ENCODE results near the gene RBBP4. TPM values are rescaled to one million over a fixed set of nuclear protein-coding genes. Genes with fewer than 3 reads are reported as not detected.
"Not testable (repeated sequence)": the region's sequence is repeated elsewhere in the genome, so short reads cannot be mapped to it uniquely, and the experiment has no call there.

RBBP4 gene
- polyA plus RNA-seq, 6 donors from 2014 or later, result 307 to 561 (median 336) TPM

- Mint-ChIP-seq H3K4me3 (no peak overlapping the region), H3K27me3 (no peaks in the 10 kb centered on the region), H3K9me3 (no peaks in the 10 kb centered on the region), H3K4me1 (no peaks in the 10 kb centered on the region), H3K36me3 (peaks cover 0 to 16% of the 10 kb centered on the region in 2 donors), H3K27ac (no peak overlapping the region)
- no peak for DNase-seq
- no peak for ATAC-seq (ENCODE audit: low read depth in 2 of 2)
These were observed 34.5 kb downstream of the RBBP4 start for GRCh38 chr1:32685498-32685897.

GRCh38 chr1:32686387-32686786, 35.4 kb downstream of the RBBP4 start:
- DNase-seq (no peak), ATAC-seq (ENCODE audit: low read depth in 2 of 2) (no peak)
- Mint-ChIP-seq H3K27me3 (no peaks in the 10 kb centered on the region), H3K4me1 (no peaks in the 10 kb centered on the region), H3K27ac (peak overlapping the region in 1 of 6 donors; percentile 3), H3K36me3 (peaks cover 0 to 7% of the 10 kb centered on the region in 2 donors), H3K9me3 (no peaks in the 10 kb centered on the region), H3K4me3 (no peak overlapping the region)

DNA sequence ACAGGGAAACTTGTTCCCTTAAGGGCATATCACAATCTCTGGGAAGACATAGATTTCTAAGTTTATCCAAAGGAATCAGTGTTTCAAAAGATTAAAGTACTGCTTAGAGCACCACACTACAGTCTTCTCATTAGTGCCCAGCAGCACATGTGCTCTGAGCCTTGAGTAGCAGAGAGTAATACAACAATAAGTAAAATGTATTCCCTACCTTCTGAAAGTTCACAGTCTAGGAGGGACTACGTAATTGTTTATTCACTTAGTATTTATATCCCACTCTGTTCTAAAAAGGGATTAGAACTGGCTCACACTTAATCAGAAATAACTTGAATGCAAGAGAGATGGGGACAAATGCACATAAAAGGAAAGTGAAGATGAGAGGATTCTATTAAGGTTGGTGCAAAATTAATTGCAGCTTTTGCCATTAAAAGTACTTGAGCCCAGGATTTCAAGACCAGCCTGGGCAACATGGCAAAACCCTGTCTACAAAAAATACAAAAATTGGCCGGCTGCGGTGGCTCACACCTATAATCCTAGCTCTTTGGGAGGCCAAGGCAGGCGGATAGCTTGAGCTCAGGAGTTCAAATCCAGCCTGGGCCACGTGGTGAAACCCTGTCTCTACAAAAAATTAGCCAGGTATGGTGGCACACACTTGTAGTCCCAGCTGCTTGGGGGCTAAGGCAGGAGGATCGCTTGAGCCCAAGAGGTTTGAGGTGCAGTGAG, 42.6 kb downstream of the RBBP4 start:
- Mint-ChIP-seq H3K27me3 (no peaks in the 10 kb centered on the region), H3K36me3 (no peaks in the 10 kb centered on the region)
- ATAC-seq (ENCODE audit: low read depth in 2 of 2), result no peak

DNA sequence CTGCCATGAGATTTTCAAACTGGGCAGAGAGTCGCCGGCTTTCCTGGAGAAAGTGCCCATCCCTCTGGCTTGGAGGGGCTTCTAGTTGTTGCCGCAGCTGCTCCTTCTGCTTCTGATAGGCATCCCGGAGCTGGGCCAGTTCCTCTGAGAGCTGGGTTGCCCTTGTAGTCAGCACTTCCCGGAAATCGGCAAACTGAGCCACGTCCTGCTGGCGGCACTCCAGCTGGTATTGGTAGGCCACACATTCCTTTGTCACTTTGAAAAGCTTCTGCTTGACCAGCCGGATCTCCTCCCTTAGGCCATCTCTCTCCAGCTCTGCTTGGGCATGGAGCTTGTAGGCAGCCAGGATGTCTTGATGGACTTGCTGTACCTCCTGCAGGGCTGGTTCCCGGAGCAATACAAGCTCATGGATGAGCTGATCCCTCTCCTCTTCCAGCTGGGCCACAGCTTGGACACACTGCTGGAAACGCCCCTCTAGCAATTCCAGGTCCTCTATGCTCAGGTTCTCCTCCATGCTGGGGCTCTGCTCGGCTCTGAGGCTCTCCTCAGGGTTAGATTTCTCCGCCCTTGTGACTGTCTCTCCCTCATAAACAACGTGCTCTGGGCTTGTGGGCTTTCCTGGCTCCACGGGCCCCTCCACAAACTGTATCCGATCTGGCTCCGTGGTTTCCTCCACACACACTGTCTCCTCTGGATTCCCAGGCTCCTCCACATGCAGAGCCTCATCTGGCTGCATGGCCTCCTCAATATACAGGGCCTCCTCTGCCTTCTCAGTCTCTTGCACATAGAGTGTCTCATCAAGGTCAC, 44.3 kb downstream of the RBBP4 start:
- Mint-ChIP-seq H3K9me3 (no peaks in the 10 kb centered on the region), H3K4me3 (no peak overlapping the region), H3K36me3 (no peaks in the 10 kb centered on the region), H3K27ac (no peak overlapping the region), H3K4me1 (peaks cover 0 to 6% (median 0%) of the 10 kb centered on the region in 3 donors), H3K27me3 (no peaks in the 10 kb centered on the region)
- ATAC-seq (ENCODE audit: low read depth in 2 of 2) (no peak), DNase-seq (no peak)

More for the DNA sequence above, 42.6 kb downstream of the RBBP4 start:
- no peak overlapping the region for H3K4me3 Mint-ChIP-seq
- H3K9me3 Mint-ChIP-seq, result no peaks in the 10 kb centered on the region
- DNase-seq, result no peak
- peaks cover 0 to 3% (median 0%) of the 10 kb centered on the region in 3 donors for H3K4me1 Mint-ChIP-seq
- H3K27ac Mint-ChIP-seq, result peak overlapping the region in 1 of 6 donors; percentile 42

- peaks cover 0 to 4% (median under 1%) of the 10 kb centered on the region in 3 donors for H3K27me3 Mint-ChIP-seq
- no peaks in the 10 kb centered on the region for H3K36me3 Mint-ChIP-seq
- DNase-seq (no peak), ATAC-seq (ENCODE audit: low read depth in 2 of 2) (no peak)
- no peak overlapping the region for H3K27ac Mint-ChIP-seq
- H3K4me1 Mint-ChIP-seq, result peaks cover 0 to 6% (median 0%) of the 10 kb centered on the region in 3 donors
- H3K4me3 Mint-ChIP-seq, result no peak overlapping the region
- H3K9me3 Mint-ChIP-seq, result no peaks in the 10 kb centered on the region
These were observed 45.0 kb downstream of the RBBP4 start for GRCh38 chr1:32696041-32696440.

GRCh38 chr1:32696996-32697395, 46.0 kb downstream of the RBBP4 start:
- not testable (repeated sequence) for H3K9me3 Mint-ChIP-seq; ATAC-seq (ENCODE audit: low read depth in 2 of 2); H3K4me1 Mint-ChIP-seq; DNase-seq; H3K36me3 Mint-ChIP-seq; H3K4me3 Mint-ChIP-seq; H3K27ac Mint-ChIP-seq
- peaks cover 4 to 13% (median 10%) of the 10 kb centered on the region in 3 donors for H3K27me3 Mint-ChIP-seq

GRCh38 chr1:32701421-32701911, 50.5 kb downstream of the RBBP4 start:
- DNase-seq, result no peak

GRCh38 chr1:32701951-32702598, 51.1 kb downstream of the RBBP4 start:
- Mint-ChIP-seq H3K27me3 (peaks cover 33 to 55% (median 42%) of the 10 kb centered on the region in 3 donors), H3K4me3 (peak overlapping the region; percentile 38 to 83 (median 74)), H3K36me3 (peaks cover 0 to 8% of the 10 kb centered on the region in 2 donors), H3K4me1 (peaks cover 8 to 17% (median 13%) of the 10 kb centered on the region in 3 donors), H3K27ac (no peak overlapping the region), H3K9me3 (no peaks in the 10 kb centered on the region)
- DNase-seq, result no peak
- no peak for ATAC-seq (ENCODE audit: low read depth in 2 of 2)

More at GRCh38 chr1:32701421-32701911, 50.5 kb downstream of the RBBP4 start:
- peaks cover 8 to 17% (median 13%) of the 10 kb centered on the region in 3 donors for H3K4me1 Mint-ChIP-seq
- no peaks in the 10 kb centered on the region for H3K9me3 Mint-ChIP-seq
- ATAC-seq (ENCODE audit: low read depth in 2 of 2), result no peak
- peak overlapping the region in 6 of 8 donors; percentile 51 to 83 (median 74) for H3K4me3 Mint-ChIP-seq
- H3K27ac Mint-ChIP-seq, result no peak overlapping the region
- H3K36me3 Mint-ChIP-seq, result peaks cover 0 to 8% of the 10 kb centered on the region in 2 donors
- H3K27me3 Mint-ChIP-seq, result peaks cover 30 to 49% (median 37%) of the 10 kb centered on the region in 3 donors

GRCh38 chr1:32702599-32703478, 51.8 kb downstream of the RBBP4 start, which contains the start of gene SYNC:
TSS of gene SYNC (minus strand) at chr1:32702770. CDS start at chr1:32702660, 110 bp downstream.
- DNase-seq (peak; percentile 12), ATAC-seq (ENCODE audit: low read depth in 2 of 2) (peak; percentile 67)
- Mint-ChIP-seq H3K27me3 (peaks cover 33 to 61% (median 47%) of the 10 kb centered on the region in 3 donors), H3K9me3 (no peaks in the 10 kb centered on the region), H3K27ac (peak within 1 kb of the TSS in 2 of 6 donors; percentile 47 to 72), H3K4me3 (peak within 1 kb of the TSS; percentile 66 to 91 (median 78)), H3K36me3 (peaks cover 0 to 8% of the 10 kb centered on the region in 2 donors), H3K4me1 (peaks cover 8 to 17% (median 13%) of the 10 kb centered on the region in 3 donors)

DNA sequence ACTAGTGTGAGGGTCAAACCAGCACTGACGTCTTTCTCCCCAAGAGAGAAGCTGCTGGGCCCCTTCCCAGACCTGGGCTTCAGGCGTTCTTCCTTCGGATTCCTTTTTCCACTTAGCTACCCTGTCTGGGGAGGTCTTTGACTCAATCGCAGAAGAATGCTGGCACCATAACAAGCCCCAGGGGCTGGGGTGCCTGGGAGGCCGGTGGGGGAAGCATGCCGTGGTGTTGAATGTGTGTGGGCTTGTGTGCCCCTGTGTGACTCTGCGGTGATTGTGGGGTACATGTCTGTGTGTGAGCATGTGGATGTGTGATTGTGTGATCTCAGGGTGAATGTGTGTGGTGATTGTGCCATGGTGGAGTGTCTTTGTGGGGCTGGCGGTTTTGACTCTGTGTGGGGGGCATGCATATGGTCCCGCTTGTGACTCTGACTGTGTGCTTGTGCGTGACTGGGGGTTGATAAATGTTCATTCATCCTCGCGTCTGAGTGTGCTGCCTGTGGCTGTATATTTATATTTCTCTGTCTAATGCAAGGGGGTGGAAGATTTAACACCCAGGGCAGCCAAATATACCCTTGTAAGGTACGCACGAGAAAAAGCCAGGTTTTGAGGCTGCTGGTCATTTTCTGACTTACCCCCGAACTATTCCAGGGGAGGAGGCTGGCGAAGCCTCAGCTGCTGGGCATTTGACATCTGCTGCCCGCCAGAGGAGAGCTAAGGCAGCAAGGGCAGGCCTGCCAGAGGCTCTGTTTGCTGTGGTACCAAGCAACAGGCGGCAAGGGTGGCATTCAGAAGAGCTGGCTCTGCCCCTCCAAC, 52.7 kb downstream of the RBBP4 start:
- ATAC-seq (ENCODE audit: low read depth in 2 of 2) (no peak), DNase-seq (no peak)
- H3K36me3 Mint-ChIP-seq, result peaks cover 0 to 8% of the 10 kb centered on the region in 2 donors
- H3K27me3 Mint-ChIP-seq, result peaks cover 33 to 61% (median 49%) of the 10 kb centered on the region in 3 donors
- peaks cover 8 to 15% (median 13%) of the 10 kb centered on the region in 3 donors for H3K4me1 Mint-ChIP-seq
- H3K27ac Mint-ChIP-seq, result peak overlapping the region in 2 of 6 donors; percentile 47 to 72
- peak overlapping the region in 7 of 8 donors; percentile 63 to 91 (median 78) for H3K4me3 Mint-ChIP-seq
- no peaks in the 10 kb centered on the region for H3K9me3 Mint-ChIP-seq

GRCh38 chr1:32705516-32705915, 54.5 kb downstream of the RBBP4 start:
- peaks cover 0 to 8% of the 10 kb centered on the region in 2 donors for H3K36me3 Mint-ChIP-seq
- peak overlapping the region in 2 of 8 donors; percentile 25 to 44 for H3K4me3 Mint-ChIP-seq
- no peaks in the 10 kb centered on the region for H3K9me3 Mint-ChIP-seq
- H3K4me1 Mint-ChIP-seq, result peaks cover 8 to 13% (median 13%) of the 10 kb centered on the region in 3 donors
- no peak overlapping the region for H3K27ac Mint-ChIP-seq
- DNase-seq, result no peak
- peaks cover 33 to 61% (median 53%) of the 10 kb centered on the region in 3 donors for H3K27me3 Mint-ChIP-seq
- ATAC-seq (ENCODE audit: low read depth in 2 of 2), result no peak

All from naive B cell (primary cell).